HG02852 (cell line): Measurements from ENCODE around the gene DMAC2.
"Not testable (repeated sequence)": the region's sequence is repeated elsewhere in the genome, so short reads cannot be mapped to it uniquely, and the experiment has no call there.

Experiments
- ATAC-seq: cut with Tn5 transposase; IDR thresholded peaks from one replicate; pipeline ENCODE4 v1.9.1; 2021; ENCODE audit warnings: mild to moderate bottlenecking, moderate library complexity; ENCODE audit not compliant: unreplicated experiment

DMAC2 gene

DNA sequence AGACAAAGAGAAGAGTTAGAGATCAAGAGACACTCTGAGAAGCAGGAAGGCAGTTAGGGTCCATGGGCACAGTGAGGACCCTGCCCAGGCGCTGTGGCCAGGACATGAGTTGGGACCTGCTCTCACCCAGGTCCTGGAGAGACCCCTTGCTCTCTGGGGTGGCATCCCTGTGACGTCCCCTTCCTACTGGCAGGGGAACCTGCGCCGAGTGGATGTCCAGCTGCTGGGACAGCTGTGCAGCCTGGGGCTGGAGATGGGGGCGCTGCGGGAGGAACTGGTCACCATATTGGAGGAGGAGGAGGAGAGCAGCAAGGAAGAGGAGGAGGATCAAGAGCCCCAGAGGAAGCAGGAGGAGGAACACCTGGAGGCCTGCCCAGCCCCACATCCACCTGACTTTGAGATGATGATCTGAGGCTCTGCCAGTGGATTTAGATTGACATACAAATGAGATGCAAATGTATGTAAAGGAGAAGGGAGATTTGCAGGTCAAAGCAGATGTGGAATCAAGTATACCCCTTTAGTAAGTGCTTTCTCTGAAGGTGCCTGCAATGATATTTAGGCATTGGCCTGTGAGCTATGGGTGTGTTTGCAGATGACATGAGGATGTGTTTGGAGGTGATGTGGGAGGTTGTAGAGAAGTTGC, 4.2 kb upstream of the DMAC2 start:
- no peak for ATAC-seq

DNA sequence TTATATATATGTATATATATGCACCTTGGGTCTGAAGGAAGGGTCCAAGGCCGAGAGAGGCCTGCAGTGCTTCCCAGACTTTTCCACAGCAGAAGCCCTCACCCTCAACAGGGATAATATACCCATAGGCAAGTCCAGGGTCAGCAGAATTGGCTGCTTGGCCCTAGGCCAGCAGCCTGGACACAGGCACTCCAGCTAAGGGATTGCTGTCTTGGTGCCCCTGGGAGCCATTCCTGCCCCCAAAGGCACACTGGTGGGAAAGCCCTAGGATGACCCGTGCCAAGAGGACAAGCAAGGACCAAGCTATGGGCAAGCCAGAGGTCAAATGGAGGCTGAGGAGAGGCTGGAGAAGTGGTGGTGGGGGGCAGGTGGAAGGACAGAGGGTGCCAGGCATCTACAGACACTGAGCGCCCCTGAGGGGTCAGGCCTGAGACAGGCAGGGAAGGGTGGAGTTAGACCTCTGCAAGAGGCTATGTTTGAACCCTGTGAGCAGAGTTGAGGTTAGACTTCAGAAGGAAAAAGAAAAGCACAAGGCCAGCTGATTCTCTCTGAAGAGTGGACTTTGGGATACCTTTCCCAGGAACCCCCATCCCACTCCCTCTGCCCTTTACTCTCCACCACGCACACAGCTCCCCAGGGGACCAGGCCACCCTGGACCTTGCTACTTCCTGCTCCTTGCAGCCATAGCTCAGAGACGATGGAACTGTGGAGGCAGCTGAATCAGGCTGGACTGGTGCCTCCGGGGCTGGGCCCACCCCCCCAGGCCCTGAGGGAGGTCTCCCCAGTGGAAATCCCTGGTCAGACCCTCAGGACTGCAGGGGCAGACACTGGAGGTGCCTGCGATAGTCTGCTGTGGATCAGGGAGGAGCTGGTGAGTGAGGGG, 3.0 kb upstream of the DMAC2 start, which contains the start of gene ERICH4:
Gene ERICH4 (plus strand): TSS at position 684 of the 883 bp plus-strand sequence. CDS start 14 bp downstream, at position 698.
- no peak for ATAC-seq

DNA sequence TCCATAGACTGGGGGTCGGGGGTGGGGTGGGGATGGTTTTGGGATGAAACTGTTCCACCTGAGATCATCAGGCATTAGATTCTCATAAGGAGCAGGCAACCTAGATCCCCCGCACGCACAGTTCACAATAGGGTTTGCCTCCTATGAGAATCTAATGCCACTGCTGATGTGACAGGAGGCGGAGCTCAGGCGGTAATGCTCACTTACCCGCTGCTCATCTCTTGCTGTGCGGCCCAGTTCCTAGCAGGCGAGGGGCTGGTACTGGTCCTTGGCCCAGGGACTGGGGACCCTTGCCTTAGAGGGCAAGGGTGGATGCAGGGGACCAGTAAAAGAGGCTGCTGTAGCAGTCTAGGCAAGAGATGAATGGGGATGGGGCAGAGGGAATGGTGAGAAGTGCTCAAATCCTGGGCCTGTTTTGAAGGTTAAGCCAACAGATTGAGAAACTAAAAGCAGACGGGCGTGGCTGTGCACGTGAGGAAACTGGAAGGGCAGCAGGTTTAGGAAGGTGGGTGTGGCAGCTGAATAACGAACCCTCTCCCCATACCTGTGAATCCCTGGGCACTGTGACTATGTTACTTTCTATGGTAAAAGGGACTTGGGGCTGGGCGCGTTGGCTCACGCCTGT, 1.7 kb upstream of the DMAC2 start:
- ATAC-seq: no peak

DNA sequence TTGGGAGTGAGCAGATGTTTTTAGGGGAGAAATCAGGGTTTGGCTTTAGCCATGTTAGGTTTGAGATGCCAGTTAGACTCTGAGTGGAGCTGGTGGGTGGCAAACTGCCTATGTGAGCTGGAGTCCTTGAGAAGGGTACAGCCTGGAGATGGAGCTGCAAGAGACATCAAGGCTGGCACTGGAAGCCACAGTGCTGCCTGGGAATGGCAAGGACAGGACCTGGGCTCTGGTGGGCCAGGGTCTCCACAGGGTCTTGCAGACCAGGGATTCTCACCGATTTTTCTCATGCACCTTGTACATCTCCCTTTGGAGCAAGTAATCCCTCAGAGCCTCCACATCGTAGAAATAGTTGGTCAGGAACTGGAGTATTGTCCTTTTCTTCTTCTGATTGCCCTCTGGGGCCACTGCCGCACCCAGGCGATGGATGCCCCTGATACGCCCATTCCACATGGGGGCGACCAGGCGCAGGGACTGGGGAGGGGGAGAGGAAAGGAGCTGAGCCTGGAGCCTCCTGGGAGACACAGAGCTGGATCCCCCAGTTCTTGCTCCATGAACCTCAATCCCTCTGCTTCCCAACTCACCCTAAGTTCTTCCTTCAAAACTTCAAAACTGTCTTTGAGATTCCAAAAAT, 1.7 kb downstream of the DMAC2 start:
- ATAC-seq: no peak

DNA sequence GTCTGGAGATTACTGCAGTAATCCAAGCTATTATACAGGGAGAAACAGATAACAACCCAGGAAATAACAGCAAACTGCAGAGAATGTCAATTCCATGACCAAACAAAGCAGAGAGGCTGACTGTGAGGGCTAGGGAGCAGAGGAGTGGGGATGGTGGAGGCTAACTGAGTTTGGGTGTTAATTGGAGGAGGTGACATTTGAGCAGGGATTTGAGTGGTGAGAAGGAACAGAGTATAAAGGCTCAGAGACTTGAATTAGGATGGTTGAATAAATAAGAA, 3.1 kb downstream of the DMAC2 start:
- no peak for ATAC-seq

DNA sequence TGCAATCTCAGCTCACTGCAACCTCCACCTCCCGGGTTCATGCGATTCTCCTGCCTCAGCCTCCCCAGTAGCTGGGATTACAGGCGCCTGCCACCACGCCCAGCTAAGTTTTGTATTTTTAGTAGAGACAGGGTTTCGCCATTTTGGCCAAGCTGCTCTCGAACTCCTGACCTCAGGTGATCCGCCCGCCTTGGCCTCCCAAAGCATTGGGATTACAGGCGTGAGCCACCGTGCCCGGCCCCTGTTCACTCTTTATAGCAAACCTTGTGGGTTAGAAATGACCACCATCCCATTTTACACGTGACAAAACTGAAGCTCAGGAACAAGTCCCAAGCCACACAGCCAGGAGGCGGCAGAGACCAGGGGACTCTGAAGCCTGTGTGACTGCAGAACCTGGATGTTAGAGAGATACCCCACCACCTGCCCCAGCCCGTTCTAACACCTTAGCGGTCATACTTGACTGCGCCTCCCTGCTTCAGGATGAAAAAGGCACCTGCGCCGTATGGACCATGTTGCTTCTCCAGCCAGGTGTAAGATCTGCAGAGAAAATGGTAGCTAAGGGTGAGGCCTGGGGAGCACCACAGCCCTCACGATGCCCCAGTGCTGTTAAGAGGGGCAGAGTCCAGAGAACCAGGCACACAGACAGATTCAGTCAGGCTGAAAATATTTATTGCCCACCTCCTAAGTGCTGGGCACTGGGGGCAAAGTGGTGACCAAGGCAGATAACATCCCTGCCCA, 3.6 kb downstream of the DMAC2 start:
- ATAC-seq: no peak

DNA sequence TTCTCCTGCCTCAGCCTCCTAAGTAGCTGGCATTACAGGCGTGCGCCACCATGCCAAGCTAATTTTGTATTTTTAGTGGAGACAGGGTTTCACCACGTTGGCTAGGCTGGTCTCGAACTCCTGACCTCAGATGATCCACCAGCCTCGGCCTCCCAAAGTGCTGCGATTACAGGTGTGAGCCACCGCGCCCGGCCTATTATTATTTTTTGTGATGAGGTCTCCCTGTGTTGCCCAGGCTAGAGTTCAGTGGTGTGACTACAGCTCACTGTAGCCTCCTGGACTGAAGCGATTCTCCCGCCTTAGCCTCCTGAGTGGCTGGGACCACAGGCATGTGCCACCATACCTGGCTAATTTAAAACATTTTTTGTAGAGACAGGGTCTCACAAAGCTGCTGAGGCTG, 4.3 kb downstream of the DMAC2 start:
- not testable (repeated sequence) for ATAC-seq

DNA sequence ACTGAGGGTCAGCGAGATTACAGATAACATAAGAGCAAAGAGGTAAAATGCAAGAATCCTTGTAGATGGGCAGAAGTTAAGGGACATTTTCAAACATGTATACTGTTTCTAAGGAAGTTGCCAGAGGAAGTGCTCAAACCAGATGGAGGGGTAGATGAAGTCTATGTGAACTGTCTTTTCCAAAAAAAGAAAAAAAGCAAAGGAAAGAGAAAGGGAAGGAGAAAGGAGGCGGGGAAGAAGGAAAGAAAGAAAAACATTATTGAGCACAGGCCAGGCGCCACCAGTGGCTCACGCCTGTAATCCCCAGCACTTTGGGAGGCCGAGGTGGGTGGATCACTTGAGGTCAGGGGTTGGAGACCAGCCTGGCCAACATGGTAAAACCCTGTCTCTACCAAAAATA, 5.3 kb downstream of the DMAC2 start:
- no peak for ATAC-seq

DNA sequence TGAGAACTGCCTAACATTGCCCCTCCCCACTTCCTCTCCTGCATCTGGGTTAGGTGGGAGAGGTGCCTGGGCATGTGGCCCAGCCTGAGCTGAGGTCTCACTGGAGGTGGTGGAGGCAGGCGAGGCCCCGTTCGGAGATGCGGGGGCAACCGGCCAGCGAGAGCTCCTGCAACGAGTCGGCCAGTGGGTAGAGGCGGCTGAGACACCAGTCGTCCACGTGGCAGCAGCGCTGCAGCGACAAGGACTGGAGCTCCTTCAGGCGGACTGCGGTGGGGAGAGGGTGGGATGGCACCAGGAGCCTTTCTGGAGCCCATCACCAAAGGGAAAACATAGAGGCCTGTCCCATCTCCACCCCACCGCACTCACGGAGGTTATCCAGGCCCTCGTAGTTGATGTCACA, 6.5 kb downstream of the DMAC2 start:
- ATAC-seq: no peak

DNA sequence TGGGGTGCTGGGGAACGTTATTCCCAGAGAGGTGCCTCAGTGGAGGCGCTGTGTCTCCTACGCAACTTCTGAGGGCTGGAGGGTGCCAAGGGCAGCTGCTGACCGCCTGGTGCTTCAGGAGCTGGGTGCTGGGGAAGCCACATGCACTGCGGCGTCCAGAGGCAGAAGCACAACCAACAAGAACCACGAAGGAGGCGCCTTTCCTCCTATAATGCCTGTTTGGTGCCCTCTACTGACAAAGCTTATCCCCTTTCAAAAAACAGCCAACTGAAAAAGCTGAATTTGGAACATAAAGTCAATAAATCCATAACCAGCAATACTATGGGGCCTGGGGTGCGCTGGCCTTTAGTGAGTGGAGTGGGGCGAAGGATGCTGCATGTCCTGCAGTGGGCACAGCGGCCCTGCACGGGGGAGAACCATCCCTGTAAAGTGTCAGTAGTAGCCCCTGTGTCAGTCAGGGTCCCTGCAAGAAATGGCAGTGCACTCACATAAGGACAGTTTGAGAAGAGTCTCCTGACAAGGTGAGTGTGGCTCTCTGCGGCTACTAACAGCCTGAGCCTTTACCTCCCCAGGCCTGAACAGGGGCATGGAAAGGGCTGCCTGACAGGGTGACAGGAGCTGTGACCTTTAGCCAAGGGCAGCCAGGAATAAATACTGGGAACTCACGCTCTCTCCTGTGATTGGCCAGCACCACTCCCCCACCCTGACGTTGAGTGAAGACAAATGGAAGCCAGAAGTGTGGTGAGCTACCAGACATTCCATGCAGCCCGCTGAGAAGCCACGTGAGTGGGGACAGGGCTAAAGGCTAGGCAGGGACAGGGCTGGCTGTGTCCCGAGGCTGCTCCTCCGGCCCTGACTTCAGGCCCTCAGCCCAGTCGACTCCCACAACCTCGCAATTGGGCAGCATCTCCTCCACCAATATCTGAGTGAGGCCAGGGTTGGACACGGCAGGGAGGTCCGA, 8.0 kb downstream of the DMAC2 start:
- no peak for ATAC-seq

DNA sequence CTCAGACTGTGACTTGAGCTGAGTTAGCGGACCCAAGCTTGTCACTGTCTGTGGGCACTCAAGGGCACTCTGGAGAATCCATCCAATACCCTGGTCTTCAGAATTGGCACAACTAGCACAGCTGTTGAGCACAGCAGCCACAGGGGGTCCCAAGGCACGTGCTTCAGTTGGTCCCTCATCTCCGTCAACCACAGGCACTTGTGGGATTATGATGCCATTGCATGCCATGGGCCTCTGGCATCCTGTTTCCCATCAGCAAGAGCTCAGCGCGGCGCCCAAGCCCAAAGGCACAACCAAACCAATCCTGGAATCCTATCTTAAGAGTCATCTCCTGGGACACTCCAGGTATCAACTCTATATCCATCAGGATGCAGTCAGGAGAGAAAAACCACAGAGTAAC, 8.8 kb downstream of the DMAC2 start:
- no peak for ATAC-seq

DNA sequence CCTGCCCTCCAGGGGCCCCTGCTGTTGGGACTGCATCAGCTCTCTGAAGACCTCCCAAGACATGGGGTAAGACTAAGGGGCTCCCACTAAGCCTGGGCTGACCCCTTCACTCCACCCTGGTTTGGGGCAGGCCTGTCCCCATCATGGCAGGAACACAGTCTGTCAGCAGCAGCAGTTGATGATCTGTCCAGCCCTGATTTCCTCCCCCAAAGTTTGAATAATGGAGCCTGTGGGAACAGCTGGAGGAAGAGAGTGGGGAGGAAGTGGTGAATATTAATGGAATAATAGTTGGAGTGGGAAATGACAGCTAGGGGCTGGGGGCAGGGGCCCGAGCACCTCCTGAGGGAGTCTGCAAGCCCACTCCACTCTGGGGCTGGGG, 11.2 kb downstream of the DMAC2 start:
- ATAC-seq: no peak

DNA sequence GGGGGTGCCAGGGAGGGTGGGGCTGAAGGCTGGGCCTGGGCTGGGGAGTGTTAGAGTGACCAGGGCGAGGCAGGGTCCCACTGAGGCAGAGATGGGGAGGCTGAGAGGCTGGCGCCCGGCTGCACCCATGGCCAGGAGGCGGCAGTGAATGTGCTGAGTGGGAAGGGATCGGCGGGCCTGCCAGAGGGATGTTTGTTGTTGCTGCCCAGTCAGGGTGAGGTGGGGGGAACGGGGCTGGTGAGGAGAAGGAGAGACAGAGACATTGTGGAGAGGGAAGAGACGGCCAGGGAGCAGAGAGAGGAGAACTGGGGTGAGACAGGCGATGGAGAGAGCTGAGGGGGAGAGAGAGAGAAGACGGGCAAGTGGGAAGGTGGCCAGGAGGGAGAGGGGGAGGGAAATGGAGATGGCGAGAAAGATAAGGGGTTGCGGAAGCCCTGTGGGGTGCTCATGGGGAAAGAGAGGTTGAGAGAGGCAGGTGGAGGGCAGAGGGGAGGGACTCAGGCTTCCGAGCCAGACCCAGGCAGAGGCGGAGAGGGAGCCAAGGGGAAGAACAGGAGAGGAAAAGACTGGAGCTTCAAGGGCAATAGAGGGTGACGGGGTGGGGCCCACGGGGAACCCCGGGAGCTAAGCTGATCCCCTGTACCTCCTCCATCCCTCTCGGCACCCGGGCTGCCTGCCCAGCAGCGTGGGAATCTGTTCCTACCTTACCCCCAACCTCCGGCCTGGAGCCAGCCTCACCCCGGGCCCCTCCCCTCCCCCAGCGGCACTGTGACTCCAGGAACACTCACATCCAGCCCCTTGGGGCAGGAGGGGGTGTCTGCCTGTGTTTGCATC, 11.8 kb downstream of the DMAC2 start:
- no peak for ATAC-seq

DNA sequence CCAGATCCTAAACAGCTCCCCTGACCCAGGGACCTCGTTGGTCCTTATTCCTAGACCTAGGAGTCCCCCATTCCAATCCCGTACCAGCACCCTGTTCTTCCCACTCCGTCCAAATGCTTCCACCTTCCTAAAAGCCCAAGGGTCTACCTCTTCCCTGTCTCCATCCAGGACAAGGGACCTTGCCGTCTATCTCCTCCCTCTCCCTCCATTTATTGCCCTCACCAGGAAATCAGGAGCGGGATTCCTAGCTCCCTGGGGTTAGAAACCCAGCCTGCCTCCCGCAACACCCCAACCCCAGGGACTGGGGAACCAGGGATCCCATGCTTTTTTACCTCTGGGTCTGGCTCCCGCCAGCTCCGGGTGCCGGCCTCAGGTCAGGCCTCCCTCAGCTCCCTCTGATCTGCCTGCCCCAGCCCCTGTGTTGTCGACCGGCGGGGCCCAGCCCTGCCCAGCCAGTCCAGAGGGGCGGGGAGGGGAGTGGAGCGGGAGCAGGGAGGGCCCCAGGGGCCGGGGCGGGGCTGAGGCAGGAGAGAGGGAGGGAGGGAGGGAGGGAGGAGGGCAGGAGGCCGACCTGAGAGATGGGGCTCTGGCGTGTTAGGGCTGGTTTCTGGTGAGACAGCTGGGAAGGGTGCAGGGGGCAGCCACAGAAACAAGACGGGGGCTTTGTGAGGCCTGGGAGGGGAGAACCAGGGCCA, 12.6 kb downstream of the DMAC2 start, which contains the start of gene B3GNT8:
Gene B3GNT8 (minus strand): TSS at position 423 of the 695 bp plus-strand sequence. CDS start 596 bp downstream, outside the sequence.
- no peak for ATAC-seq

DNA sequence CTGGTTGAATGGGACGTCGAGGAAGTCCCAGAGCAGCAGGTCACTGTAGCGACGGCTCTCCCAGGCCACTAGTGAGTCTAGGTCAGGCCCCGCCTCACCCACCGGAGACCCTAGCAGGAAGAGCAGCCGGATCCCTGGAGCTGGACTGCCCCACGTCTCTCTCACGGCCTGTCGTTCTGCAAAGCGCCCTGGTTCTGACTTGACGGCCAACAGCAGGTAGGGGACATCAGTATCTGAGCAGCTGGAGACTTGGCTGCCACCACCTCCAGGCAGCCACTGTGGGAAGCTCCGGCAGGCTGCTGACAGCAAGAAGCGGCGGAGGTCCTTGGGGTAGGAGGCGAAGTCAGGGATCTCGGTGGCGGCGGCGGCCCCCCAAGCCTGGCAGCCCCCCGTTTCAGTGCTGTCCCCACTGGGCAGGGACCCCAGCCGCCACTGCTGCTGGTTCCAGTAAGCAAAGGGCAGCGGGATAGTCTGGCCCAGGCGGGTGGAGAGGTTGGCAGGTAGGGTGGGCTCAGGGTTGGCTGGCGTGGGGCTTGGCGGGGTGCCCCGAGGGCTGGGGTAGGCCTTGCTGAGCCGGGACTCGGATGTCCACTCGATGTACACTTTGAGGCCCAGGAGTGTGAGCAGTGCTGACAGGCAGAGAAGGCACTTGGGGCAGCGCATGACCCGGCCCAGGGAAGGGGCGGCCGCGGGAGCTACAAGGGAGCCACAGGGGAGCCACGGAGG, 13.4 kb downstream of the DMAC2 start:
- no peak for ATAC-seq

DNA sequence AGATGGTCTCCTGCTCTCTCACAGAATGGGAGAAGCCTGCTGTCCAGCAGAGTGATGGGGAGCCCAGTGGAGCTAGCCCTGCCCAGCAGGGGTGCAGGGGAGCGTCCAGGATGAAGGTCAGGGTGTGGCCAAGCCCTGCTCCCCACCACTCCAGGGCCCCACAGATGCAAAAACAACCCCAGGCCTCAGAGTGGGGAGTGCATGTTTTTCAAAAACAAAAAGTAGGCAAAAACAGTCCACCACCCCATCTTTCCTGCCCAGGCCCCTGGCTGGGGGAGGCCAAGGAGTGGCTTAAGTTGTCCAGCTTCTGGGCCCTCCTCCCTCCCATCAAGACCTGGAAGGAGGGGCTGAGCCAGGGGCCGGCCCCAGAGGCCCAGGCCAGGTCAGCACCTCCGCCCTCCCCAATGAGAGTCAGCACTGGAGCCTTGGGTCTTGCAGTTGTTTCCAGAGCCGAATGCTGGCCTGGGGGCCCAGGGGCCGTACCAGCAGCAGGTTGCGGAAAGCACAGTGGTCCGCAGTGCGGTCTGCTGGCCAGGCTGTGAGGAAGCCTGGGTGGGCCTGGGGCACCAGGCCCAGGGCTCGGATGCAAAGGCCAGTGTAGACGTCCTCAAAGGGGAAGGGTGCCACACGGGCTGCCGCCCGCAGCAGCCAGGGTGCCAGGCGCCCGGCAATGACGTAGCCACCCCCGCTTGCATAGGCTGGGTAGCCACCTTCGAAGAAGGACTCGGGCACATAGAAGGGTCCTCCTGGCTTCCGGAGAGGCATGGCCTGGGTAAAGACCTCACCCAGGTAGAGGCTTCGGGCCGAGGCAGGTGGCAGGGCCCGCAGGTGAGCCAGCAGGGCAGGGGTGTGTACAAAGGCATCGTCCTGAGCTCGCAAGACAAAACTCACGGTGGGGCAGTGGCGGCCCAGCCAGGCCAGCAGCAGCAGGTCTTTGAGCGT, 14.3 kb downstream of the DMAC2 start:
- ATAC-seq: no peak
